GM21360 (cell line): ENCODE data around the gene CSPG4.
"Not testable (repeated sequence)": the region's sequence is repeated elsewhere in the genome, so short reads cannot be mapped to it uniquely, and the experiment has no call there.

Experiments used
- ATAC-seq: cut with Tn5 transposase; IDR thresholded peaks from one replicate; pipeline ENCODE4 v1.9.1; 2021; ENCODE audit warnings: mild to moderate bottlenecking, moderate library complexity; ENCODE audit not compliant: unreplicated experiment

Gene CSPG4

GRCh38 chr15:75693028-75693427, 19.6 kb downstream of the CSPG4 start:
- ATAC-seq: not testable (repeated sequence)

GRCh38 chr15:75692311-75692710, 20.3 kb downstream of the CSPG4 start:
- ATAC-seq: not testable (repeated sequence)

- ATAC-seq: not testable (repeated sequence)
Measured at GRCh38 chr15:75689429-75689828, 23.2 kb downstream of the CSPG4 start.

GRCh38 chr15:75688831-75689230, 23.8 kb downstream of the CSPG4 start:
- no peak for ATAC-seq

GRCh38 chr15:75688278-75688557, 24.4 kb downstream of the CSPG4 start:
- no peak for ATAC-seq

GRCh38 chr15:75687486-75688277, 25.0 kb downstream of the CSPG4 start:
- no peak for ATAC-seq

- ATAC-seq: not testable (repeated sequence)
Measured at GRCh38 chr15:75686212-75686642, 26.4 kb downstream of the CSPG4 start.

GRCh38 chr15:75685195-75685594, 27.5 kb downstream of the CSPG4 start:
- ATAC-seq: no peak

GRCh38 chr15:75684648-75685047, 28.0 kb downstream of the CSPG4 start:
- ATAC-seq: no peak

GRCh38 chr15:75683646-75684312, 28.9 kb downstream of the CSPG4 start:
- ATAC-seq: not testable (repeated sequence)

- no peak for ATAC-seq
Measured at GRCh38 chr15:75682181-75683135, 30.2 kb downstream of the CSPG4 start.

GRCh38 chr15:75680007-75680789, 32.5 kb downstream of the CSPG4 start:
- no peak for ATAC-seq

GRCh38 chr15:75678324-75678690, 34.3 kb downstream of the CSPG4 start:
- not testable (repeated sequence) for ATAC-seq

- ATAC-seq: no peak
Measured at GRCh38 chr15:75677465-75678323, 35.0 kb downstream of the CSPG4 start.

- no peak for ATAC-seq
Measured at GRCh38 chr15:75676688-75677464, 35.8 kb downstream of the CSPG4 start.

- ATAC-seq: no peak
Measured at GRCh38 chr15:75675579-75676404, 36.9 kb downstream of the CSPG4 start.

- no peak for ATAC-seq
Measured at GRCh38 chr15:75674366-75674765, 38.3 kb downstream of the CSPG4 start.
